ENCODE results near the gene KCNJ10. TPM values are rescaled to one million over a fixed set of nuclear protein-coding genes. Genes with fewer than 3 reads are reported as not detected.

The KCNJ10 gene
- polyA plus RNA-seq, 1 experiment = not detected

DNA sequence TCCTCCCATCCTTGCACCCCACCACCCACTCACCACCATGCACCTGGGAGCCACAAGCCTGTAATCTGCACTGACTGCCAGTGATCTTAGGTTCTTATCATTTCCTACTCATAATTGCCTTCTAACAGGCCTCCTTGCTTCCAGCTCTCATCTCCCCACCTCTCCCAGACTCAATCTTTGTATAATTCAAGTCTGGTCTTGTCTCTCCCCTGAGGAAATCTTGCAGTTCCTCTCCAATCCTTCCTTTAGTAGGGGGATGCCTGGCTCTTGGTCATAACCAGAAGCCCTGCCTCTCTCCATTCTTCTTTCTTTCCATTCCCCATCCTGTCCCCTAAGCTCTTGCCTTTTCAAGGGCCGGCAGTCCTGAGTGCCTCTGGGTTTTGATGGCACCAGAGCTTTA is 66.0 kb downstream of the KCNJ10 start:
- Histone ChIP-seq H3K27me3 (ENCODE audit: control insufficient read depth, insufficient read depth, low read length) (peaks cover 3% of the 10 kb centered on the region), H3K4me3 (ENCODE audit: low read depth, low read length) (no peak overlapping the region), H3K9me3 (ENCODE audit: control insufficient read depth, insufficient read depth, low read length) (no peaks in the 10 kb centered on the region), H3K27ac (ENCODE audit: low read depth, low read length) (no peak overlapping the region)
- no peak for DNase-seq (ENCODE audit: low read depth, low spot score)
- ChIA-PET POLR2A (no interaction called here), CTCF (interaction anchor here (0.6 to 9.7 kb wide), 8 partner anchors 10 to 205 kb away, joined by 3 to 380 read pairs (median 68); partner anchors contain the start of genes IGSF9 and PIGM)
- no peak for TF ChIP-seq CTCF (IDR thresholded peaks at IDR 0.05; ENCODE audit: low read depth, low read length)

DNA sequence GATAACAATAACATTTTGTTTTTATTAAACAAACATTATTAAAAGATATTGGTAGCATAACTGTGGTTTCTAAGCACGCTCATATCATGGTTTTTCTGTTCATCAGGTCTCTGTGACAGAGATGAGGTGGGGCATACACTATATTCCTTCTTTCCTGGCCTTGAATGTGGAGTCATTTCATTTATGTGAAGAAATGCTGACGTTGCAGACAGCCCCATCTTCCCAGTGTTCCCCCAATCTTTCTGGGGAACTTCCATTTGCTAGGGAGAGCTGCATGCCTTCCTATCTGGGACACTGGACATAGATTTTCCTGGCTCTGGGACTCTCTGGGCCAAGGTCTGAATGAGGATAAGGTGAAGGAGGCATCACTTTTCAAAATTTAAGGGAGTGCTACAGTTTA is 68.5 kb downstream of the KCNJ10 start:
- DNase-seq (ENCODE audit: low read depth, low spot score) = no peak
- TF ChIP-seq CTCF (IDR thresholded peaks at IDR 0.05; ENCODE audit: low read depth, low read length) = no peak
- POLR2A ChIA-PET = interaction anchor here (1.1 kb wide), 1 partner anchor 76 kb away, joined by 3 read pairs; the partner anchor contains the start of gene TAGLN2
- CTCF ChIA-PET = interaction anchor here (1.0 to 9.7 kb wide), 4 partner anchors 56 to 203 kb away, joined by 3 to 380 read pairs (median 60); partner anchors contain the start of gene IGSF9
- no peak overlapping the region for H3K27ac ChIP-seq (ENCODE audit: low read depth, low read length)
- no peaks in the 10 kb centered on the region for H3K9me3 ChIP-seq (ENCODE audit: control insufficient read depth, insufficient read depth, low read length)
- H3K4me3 ChIP-seq (ENCODE audit: low read depth, low read length) = no peak overlapping the region
- peaks cover 2% of the 10 kb centered on the region for H3K27me3 ChIP-seq (ENCODE audit: control insufficient read depth, insufficient read depth, low read length)

DNA sequence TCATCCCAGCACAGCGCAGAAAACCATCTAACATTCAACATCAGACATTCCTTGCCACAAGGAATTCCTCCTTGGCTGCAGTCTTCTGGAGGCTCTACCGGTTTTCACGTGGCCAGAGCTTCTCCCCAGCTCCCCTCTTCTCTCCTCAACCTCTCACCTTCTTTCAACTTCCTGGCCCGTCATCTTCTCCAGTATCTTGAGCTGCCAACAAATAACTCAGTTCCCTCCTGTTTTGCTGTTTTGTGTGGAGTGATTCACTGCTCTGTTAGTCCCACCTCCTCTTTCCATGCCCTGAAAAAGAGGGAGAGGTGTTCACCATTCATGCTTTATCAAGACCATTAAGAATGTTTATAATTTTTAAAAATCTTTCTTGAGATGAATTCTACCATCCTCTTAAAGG is 70.8 kb downstream of the KCNJ10 start:
- Histone ChIP-seq H3K4me3 (ENCODE audit: low read depth, low read length) (no peak overlapping the region), H3K27ac (ENCODE audit: low read depth, low read length) (no peak overlapping the region), H3K27me3 (ENCODE audit: control insufficient read depth, insufficient read depth, low read length) (peaks cover 2% of the 10 kb centered on the region), H3K9me3 (ENCODE audit: control insufficient read depth, insufficient read depth, low read length) (no peaks in the 10 kb centered on the region)
- no peak for DNase-seq (ENCODE audit: low read depth, low spot score)
- no peak for TF ChIP-seq CTCF (IDR thresholded peaks at IDR 0.05; ENCODE audit: low read depth, low read length)
- ChIA-PET CTCF (interaction anchor here (0.7 to 1.7 kb wide), 4 partner anchors 8 to 107 kb away, joined by 3 to 27 read pairs (median 4); no protein-coding TSS in a partner anchor), POLR2A (no interaction called here)

- POLR2A ChIA-PET = no interaction called here
- DNase-seq (ENCODE audit: low read depth, low spot score) = peak; percentile 29
- Histone ChIP-seq H3K27me3 (ENCODE audit: control insufficient read depth, insufficient read depth, low read length) (peaks cover 2% of the 10 kb centered on the region), H3K27ac (ENCODE audit: low read depth, low read length) (no peak overlapping the region), H3K4me3 (ENCODE audit: low read depth, low read length) (no peak overlapping the region), H3K9me3 (ENCODE audit: control insufficient read depth, insufficient read depth, low read length) (no peaks in the 10 kb centered on the region)
- CTCF ChIA-PET = interaction anchor here (0.5 to 6.3 kb wide), 4 partner anchors 10 to 202 kb away, joined by 3 to 68 read pairs (median 5); no protein-coding TSS in a partner anchor
- TF ChIP-seq CTCF (IDR thresholded peaks at IDR 0.05; ENCODE audit: low read depth, low read length) = no peak
Observed at GRCh38 chr1:159996653-159997052, 73.3 kb downstream of the KCNJ10 start.

GRCh38 chr1:159994896-159995295 is 75.1 kb downstream of the KCNJ10 start:
- Histone ChIP-seq H3K4me3 (ENCODE audit: low read depth, low read length) (no peak overlapping the region), H3K9me3 (ENCODE audit: control insufficient read depth, insufficient read depth, low read length) (no peaks in the 10 kb centered on the region), H3K27ac (ENCODE audit: low read depth, low read length) (no peak overlapping the region), H3K27me3 (ENCODE audit: control insufficient read depth, insufficient read depth, low read length) (peaks cover under 1% of the 10 kb centered on the region)
- ChIA-PET POLR2A (no interaction called here), CTCF (interaction anchor here (6.3 kb wide), 1 partner anchor 12 kb away, joined by 68 read pairs; no protein-coding TSS in a partner anchor)
- no peak for TF ChIP-seq CTCF (IDR thresholded peaks at IDR 0.05; ENCODE audit: low read depth, low read length)
- DNase-seq (ENCODE audit: low read depth, low spot score) = no peak
